HFFc6 (cell line): ENCODE results near the gene NFKBIL1. TPM values are rescaled to one million over a fixed set of nuclear protein-coding genes. Genes with fewer than 3 reads are reported as not detected.

Source experiments
- DNase-seq: peaks from one replicate; pipeline ENCODE4 v3.0.0-alpha.2; 2018
- H3K27ac Mint-ChIP-seq: 2 replicates; pipeline ENCODE4 v1.8.0; 2020; ENCODE audit warnings: mild to moderate bottlenecking, mixed read lengths
- H3K27me3 Mint-ChIP-seq: 2 replicates; pipeline ENCODE4 v1.8.0; 2021; ENCODE audit warnings: mild to moderate bottlenecking, moderate library complexity, mixed read lengths; ENCODE audit not compliant: insufficient read depth
- H3K36me3 Mint-ChIP-seq: 2 replicates; pipeline ENCODE4 v1.8.0; 2021; ENCODE audit warnings: low read depth, mixed read lengths
- H3K4me1 Mint-ChIP-seq: 2 replicates; pipeline ENCODE4 v1.8.0; 2020; ENCODE audit warnings: low read depth, mixed read lengths
- H3K4me3 Mint-ChIP-seq: 2 replicates; pipeline ENCODE4 v1.8.0; 2020; ENCODE audit warnings: mild to moderate bottlenecking, moderate library complexity, mixed read lengths
- H3K9me3 Mint-ChIP-seq: 2 replicates; pipeline ENCODE4 v1.8.0; 2020; ENCODE audit warnings: mild to moderate bottlenecking, mixed read lengths
- total RNA-seq, 6 experiments: library from RNA; stranded (reverse); fragmentation: NEBNext Ultra II Directional; extraction: Animal tissue kit (Norgen Biotek cat#: 25700); gene quantifications; 2 replicates in 1 of 6; 3 replicates in 5 of 6; pipeline ENCODE4 v1.2.3, GENCODE V29; 2021
- TF ChIP-seq, protein P1 (sequence below): fragments of 200-600 bp; sonication (generic); IDR thresholded peaks from 2 replicates; pipeline ENCODE4 v1.5.0; 2021; ENCODE audit warnings: antibody characterized with exemption, mild to moderate bottlenecking

NFKBIL1 gene
- total RNA-seq, 6 experiments from 2014 or later, result 11.8 to 15.9 (median 13.6) TPM

DNA sequence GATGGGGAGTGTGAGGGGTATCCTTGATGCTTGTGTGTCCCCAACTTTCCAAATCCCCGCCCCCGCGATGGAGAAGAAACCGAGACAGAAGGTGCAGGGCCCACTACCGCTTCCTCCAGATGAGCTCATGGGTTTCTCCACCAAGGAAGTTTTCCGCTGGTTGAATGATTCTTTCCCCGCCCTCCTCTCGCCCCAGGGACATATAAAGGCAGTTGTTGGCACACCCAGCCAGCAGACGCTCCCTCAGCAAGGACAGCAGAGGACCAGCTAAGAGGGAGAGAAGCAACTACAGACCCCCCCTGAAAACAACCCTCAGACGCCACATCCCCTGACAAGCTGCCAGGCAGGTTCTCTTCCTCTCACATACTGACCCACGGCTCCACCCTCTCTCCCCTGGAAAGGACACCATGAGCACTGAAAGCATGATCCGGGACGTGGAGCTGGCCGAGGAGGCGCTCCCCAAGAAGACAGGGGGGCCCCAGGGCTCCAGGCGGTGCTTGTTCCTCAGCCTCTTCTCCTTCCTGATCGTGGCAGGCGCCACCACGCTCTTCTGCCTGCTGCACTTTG is 28.0 kb downstream of the NFKBIL1 start, which contains the start of gene TNF:
Gene TNF (plus strand): TSS at position 231 of the 567 bp plus-strand sequence. CDS start 177 bp downstream, at position 408.
- H3K4me1 Mint-ChIP-seq, result peaks cover 27% of the 10 kb centered on the region
- H3K36me3 Mint-ChIP-seq, result no peaks in the 10 kb centered on the region
- no peaks in the 10 kb centered on the region for H3K9me3 Mint-ChIP-seq
- TF ChIP-seq, protein P1, sequence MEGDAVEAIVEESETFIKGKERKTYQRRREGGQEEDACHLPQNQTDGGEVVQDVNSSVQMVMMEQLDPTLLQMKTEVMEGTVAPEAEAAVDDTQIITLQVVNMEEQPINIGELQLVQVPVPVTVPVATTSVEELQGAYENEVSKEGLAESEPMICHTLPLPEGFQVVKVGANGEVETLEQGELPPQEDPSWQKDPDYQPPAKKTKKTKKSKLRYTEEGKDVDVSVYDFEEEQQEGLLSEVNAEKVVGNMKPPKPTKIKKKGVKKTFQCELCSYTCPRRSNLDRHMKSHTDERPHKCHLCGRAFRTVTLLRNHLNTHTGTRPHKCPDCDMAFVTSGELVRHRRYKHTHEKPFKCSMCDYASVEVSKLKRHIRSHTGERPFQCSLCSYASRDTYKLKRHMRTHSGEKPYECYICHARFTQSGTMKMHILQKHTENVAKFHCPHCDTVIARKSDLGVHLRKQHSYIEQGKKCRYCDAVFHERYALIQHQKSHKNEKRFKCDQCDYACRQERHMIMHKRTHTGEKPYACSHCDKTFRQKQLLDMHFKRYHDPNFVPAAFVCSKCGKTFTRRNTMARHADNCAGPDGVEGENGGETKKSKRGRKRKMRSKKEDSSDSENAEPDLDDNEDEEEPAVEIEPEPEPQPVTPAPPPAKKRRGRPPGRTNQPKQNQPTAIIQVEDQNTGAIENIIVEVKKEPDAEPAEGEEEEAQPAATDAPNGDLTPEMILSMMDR, result no peak
- peaks cover 11% of the 10 kb centered on the region for H3K27me3 Mint-ChIP-seq
- H3K27ac Mint-ChIP-seq, result peak within 1 kb of the TSS; percentile 1; the same call in 1 of the 2 replicates
- H3K4me3 Mint-ChIP-seq, result peak within 1 kb of the TSS; percentile 51
- peak; percentile 18 for DNase-seq

DNA sequence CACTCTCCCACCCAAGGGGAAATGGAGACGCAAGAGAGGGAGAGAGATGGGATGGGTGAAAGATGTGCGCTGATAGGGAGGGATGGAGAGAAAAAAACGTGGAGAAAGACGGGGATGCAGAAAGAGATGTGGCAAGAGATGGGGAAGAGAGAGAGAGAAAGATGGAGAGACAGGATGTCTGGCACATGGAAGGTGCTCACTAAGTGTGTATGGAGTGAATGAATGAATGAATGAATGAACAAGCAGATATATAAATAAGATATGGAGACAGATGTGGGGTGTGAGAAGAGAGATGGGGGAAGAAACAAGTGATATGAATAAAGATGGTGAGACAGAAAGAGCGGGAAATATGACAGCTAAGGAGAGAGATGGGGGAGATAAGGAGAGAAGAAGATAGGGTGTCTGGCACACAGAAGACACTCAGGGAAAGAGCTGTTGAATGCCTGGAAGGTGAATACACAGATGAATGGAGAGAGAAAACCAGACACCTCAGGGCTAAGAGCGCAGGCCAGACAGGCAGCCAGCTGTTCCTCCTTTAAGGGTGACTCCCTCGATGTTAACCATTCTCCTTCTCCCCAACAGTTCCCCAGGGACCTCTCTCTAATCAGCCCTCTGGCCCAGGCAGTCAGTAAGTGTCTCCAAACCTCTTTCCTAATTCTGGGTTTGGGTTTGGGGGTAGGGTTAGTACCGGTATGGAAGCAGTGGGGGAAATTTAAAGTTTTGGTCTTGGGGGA is 28.7 kb downstream of the NFKBIL1 start:
- peak overlapping the region; percentile 1; the same call in 1 of the 2 replicates for H3K27ac Mint-ChIP-seq
- H3K4me3 Mint-ChIP-seq, result peak overlapping the region; percentile 51
- no peak for DNase-seq
- peaks cover 28% of the 10 kb centered on the region for H3K4me1 Mint-ChIP-seq
- H3K9me3 Mint-ChIP-seq, result no peaks in the 10 kb centered on the region
- TF ChIP-seq, protein P1, result no peak
- peaks cover 11% of the 10 kb centered on the region for H3K27me3 Mint-ChIP-seq
- H3K36me3 Mint-ChIP-seq, result no peaks in the 10 kb centered on the region

DNA sequence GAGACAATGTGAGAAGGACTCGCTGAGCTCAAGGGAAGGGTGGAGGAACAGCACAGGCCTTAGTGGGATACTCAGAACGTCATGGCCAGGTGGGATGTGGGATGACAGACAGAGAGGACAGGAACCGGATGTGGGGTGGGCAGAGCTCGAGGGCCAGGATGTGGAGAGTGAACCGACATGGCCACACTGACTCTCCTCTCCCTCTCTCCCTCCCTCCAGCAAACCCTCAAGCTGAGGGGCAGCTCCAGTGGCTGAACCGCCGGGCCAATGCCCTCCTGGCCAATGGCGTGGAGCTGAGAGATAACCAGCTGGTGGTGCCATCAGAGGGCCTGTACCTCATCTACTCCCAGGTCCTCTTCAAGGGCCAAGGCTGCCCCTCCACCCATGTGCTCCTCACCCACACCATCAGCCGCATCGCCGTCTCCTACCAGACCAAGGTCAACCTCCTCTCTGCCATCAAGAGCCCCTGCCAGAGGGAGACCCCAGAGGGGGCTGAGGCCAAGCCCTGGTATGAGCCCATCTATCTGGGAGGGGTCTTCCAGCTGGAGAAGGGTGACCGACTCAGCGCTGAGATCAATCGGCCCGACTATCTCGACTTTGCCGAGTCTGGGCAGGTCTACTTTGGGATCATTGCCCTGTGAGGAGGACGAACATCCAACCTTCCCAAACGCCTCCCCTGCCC is 29.6 kb downstream of the NFKBIL1 start:
- peaks cover 11% of the 10 kb centered on the region for H3K27me3 Mint-ChIP-seq
- H3K27ac Mint-ChIP-seq, result no peak overlapping the region; the same call in 1 of the 2 replicates
- no peaks in the 10 kb centered on the region for H3K9me3 Mint-ChIP-seq
- TF ChIP-seq, protein P1, result no peak
- no peak overlapping the region for H3K4me3 Mint-ChIP-seq
- DNase-seq, result no peak
- no peaks in the 10 kb centered on the region for H3K36me3 Mint-ChIP-seq
- H3K4me1 Mint-ChIP-seq, result peaks cover 38% of the 10 kb centered on the region

DNA sequence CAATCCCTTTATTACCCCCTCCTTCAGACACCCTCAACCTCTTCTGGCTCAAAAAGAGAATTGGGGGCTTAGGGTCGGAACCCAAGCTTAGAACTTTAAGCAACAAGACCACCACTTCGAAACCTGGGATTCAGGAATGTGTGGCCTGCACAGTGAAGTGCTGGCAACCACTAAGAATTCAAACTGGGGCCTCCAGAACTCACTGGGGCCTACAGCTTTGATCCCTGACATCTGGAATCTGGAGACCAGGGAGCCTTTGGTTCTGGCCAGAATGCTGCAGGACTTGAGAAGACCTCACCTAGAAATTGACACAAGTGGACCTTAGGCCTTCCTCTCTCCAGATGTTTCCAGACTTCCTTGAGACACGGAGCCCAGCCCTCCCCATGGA is 30.2 kb downstream of the NFKBIL1 start:
- no peak for DNase-seq
- Mint-ChIP-seq H3K4me1 (peaks cover 39% of the 10 kb centered on the region), H3K27ac (no peak overlapping the region)

More for the DNA sequence above, 30.2 kb downstream of the NFKBIL1 start:
- TF ChIP-seq, protein P1, result no peak
- Mint-ChIP-seq H3K27me3 (peaks cover 11% of the 10 kb centered on the region), H3K36me3 (no peaks in the 10 kb centered on the region), H3K4me3 (no peak overlapping the region), H3K9me3 (no peaks in the 10 kb centered on the region)
